ENCODE measurements around the gene CASZ1.

CASZ1 gene

GRCh38 chr1:10687782-10688408 lies 108.6 kb downstream of the CASZ1 start:
- H3K27ac Mint-ChIP-seq: peak overlapping the region; percentile 11 to 98 (median 92)
- peaks cover 57% of the 10 kb centered on the region for H3K27me3 Mint-ChIP-seq (ENCODE audit: low read depth)
- H3K4me1 Mint-ChIP-seq: peaks cover 75% of the 10 kb centered on the region
- no peaks in the 10 kb centered on the region for H3K9me3 Mint-ChIP-seq
- peak overlapping the region; percentile 34 to 51 (median 36) for H3K4me3 Mint-ChIP-seq
- H3K36me3 Mint-ChIP-seq (ENCODE audit: low read depth): no peaks in the 10 kb centered on the region
- TF ChIP-seq, protein P1, sequence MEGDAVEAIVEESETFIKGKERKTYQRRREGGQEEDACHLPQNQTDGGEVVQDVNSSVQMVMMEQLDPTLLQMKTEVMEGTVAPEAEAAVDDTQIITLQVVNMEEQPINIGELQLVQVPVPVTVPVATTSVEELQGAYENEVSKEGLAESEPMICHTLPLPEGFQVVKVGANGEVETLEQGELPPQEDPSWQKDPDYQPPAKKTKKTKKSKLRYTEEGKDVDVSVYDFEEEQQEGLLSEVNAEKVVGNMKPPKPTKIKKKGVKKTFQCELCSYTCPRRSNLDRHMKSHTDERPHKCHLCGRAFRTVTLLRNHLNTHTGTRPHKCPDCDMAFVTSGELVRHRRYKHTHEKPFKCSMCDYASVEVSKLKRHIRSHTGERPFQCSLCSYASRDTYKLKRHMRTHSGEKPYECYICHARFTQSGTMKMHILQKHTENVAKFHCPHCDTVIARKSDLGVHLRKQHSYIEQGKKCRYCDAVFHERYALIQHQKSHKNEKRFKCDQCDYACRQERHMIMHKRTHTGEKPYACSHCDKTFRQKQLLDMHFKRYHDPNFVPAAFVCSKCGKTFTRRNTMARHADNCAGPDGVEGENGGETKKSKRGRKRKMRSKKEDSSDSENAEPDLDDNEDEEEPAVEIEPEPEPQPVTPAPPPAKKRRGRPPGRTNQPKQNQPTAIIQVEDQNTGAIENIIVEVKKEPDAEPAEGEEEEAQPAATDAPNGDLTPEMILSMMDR (IDR thresholded peaks at IDR 0.05; ENCODE audit: unreplicated experiment in 3 of 3): no peak

- peak overlapping the region; percentile 83 to 98 (median 92) for H3K27ac Mint-ChIP-seq
- peaks cover 76% of the 10 kb centered on the region for H3K4me1 Mint-ChIP-seq
- TF ChIP-seq, protein P1 (IDR thresholded peaks at IDR 0.05; ENCODE audit: unreplicated experiment in 3 of 3): no peak
- H3K36me3 Mint-ChIP-seq (ENCODE audit: low read depth): no peaks in the 10 kb centered on the region
- no peaks in the 10 kb centered on the region for H3K9me3 Mint-ChIP-seq
- peak overlapping the region in 1 of 3 experiments; percentile 50 for H3K4me3 Mint-ChIP-seq
- H3K27me3 Mint-ChIP-seq (ENCODE audit: low read depth): peaks cover 51% of the 10 kb centered on the region
These were observed 109.2 kb downstream of the CASZ1 start for GRCh38 chr1:10687251-10687651.

GRCh38 chr1:10686404-10687040 lies 109.9 kb downstream of the CASZ1 start:
- H3K4me3 Mint-ChIP-seq: peak overlapping the region in 2 of 3 experiments; percentile 23 to 46
- H3K4me1 Mint-ChIP-seq: peaks cover 83% of the 10 kb centered on the region
- TF ChIP-seq, protein P1 (IDR thresholded peaks at IDR 0.05; ENCODE audit: unreplicated experiment in 3 of 3): no peak
- peaks cover 52% of the 10 kb centered on the region for H3K27me3 Mint-ChIP-seq (ENCODE audit: low read depth)
- no peaks in the 10 kb centered on the region for H3K9me3 Mint-ChIP-seq
- no peaks in the 10 kb centered on the region for H3K36me3 Mint-ChIP-seq (ENCODE audit: low read depth)
- H3K27ac Mint-ChIP-seq: peak overlapping the region; percentile 84 to 98 (median 92)

GRCh38 chr1:10685808-10686403 lies 110.5 kb downstream of the CASZ1 start:
- Mint-ChIP-seq H3K4me3 (peak overlapping the region; percentile 23 to 46 (median 36)), H3K27ac (peak overlapping the region; percentile 84 to 98 (median 92)), H3K9me3 (no peaks in the 10 kb centered on the region), H3K4me1 (peaks cover 89% of the 10 kb centered on the region), H3K36me3 (ENCODE audit: low read depth) (no peaks in the 10 kb centered on the region), H3K27me3 (ENCODE audit: low read depth) (peaks cover 51% of the 10 kb centered on the region)
- TF ChIP-seq, protein P1 (IDR thresholded peaks at IDR 0.05; ENCODE audit: unreplicated experiment in 3 of 3): no peak

- Mint-ChIP-seq H3K9me3 (no peaks in the 10 kb centered on the region), H3K36me3 (ENCODE audit: low read depth) (no peaks in the 10 kb centered on the region), H3K27ac (peak overlapping the region; percentile 59 to 98 (median 77)), H3K4me3 (peak overlapping the region in 2 of 3 experiments; percentile 46 to 61), H3K27me3 (ENCODE audit: low read depth) (peaks cover 52% of the 10 kb centered on the region), H3K4me1 (peaks cover 88% of the 10 kb centered on the region)
- TF ChIP-seq, protein P1 (IDR thresholded peaks at IDR 0.05; ENCODE audit: unreplicated experiment in 3 of 3): no peak
These were observed 111.1 kb downstream of the CASZ1 start for GRCh38 chr1:10685196-10685807.

Data from nephron (organoid).